Sigmoid colon (tissue), 7 donors: ENCODE data around the gene CFAP54. TPM values are rescaled to one million over a fixed set of nuclear protein-coding genes. Genes with fewer than 3 reads are reported as not detected.
"Not testable (repeated sequence)": the region's sequence is repeated elsewhere in the genome, so short reads cannot be mapped to it uniquely, and the experiment has no call there.

ENCODE experiments used
- DNase-seq: peaks from one replicate; pipeline ENCODE4 v3.0.0-alpha.2; 2019
- H3K27ac ChIP-seq, 4 donors: fragments of 200-600 bp; sonication (generic); one replicate each; pipeline ENCODE4 v1.5.1; 2016 to 2019; ENCODE audit warnings: mild to moderate bottlenecking in 1 of 4
- H3K27me3 ChIP-seq, 3 donors: fragments of 200-600 bp; sonication (generic); one replicate each; pipeline ENCODE4 v1.5.1; 2019; ENCODE audit warnings: mild to moderate bottlenecking in 1 of 3
- H3K36me3 ChIP-seq, 4 donors: fragments of 200-600 bp; sonication (generic); one replicate each; pipeline ENCODE4 v1.5.1; 2016 to 2019
- H3K4me1 ChIP-seq, 4 donors: fragments of 200-600 bp; sonication (generic); one replicate each; pipeline ENCODE4 v1.5.1; 2017 to 2019
- H3K4me3 ChIP-seq, 4 donors: fragments of 200-600 bp; sonication (generic); one replicate each; pipeline ENCODE4 v1.5.1; 2017 to 2019; ENCODE audit warnings: mild to moderate bottlenecking in 2 of 4, moderate library complexity in 1 of 4
- H3K9me3 ChIP-seq, 4 donors: fragments of 200-600 bp in 3 of 4; sonication (generic) in 3 of 4; one replicate each; pipeline versions ENCODE4 v1.5.1 to v1.6.1; 2013 to 2019
- CTCF ChIP-seq, 4 experiments: fragments of 450-650 bp in 3 of 4; fragments of 200-600 bp in 1 of 4; IDR thresholded peaks; one replicate each; pipeline ENCODE4 v1.5.1; 2016 to 2019; ENCODE audit warnings: antibody characterized with exemption in 4 of 4, mild to moderate bottlenecking in 3 of 4, moderate library complexity in 2 of 4
- EP300 ChIP-seq, 4 donors: sonication (generic); formaldehyde crosslinking; IDR thresholded peaks; one replicate each; pipeline ENCODE4 v1.6.1; 2017; ENCODE audit warnings: antibody characterized with exemption in 4 of 4
- POLR2A ChIP-seq, 2 donors: fragments of 450-650 bp; IDR thresholded peaks; one replicate each; pipeline ENCODE4 v1.6.1; 2016; ENCODE audit warnings: antibody characterized with exemption in 2 of 2, mild to moderate bottlenecking in 2 of 2, moderate library complexity in 2 of 2
- POLR2AphosphoS5 ChIP-seq, 4 donors: sonication (generic); formaldehyde crosslinking; IDR thresholded peaks; one replicate each; pipeline ENCODE4 v1.6.1; 2017; ENCODE audit warnings: antibody characterized with exemption in 4 of 4
- WGBS, 2 donors: extraction: QIAGEN DNeasy Blood & Tissue Kit; methylation state at CpG; one replicate each; pipeline ENCODE4 v1.1.7; 2013; 5-methylcytosine and 5-hydroxymethylcytosine counted together
- intact Hi-C: fragments of 100-400 bp; cut with DNase I; formaldehyde crosslinking; loops from one replicate; pipeline ENCODE4 v1.15.1; 2023
- polyA plus RNA-seq, 3 donors: library from polyadenylated mRNA; stranded (reverse); fragments of 200-250 nt; gene quantifications; one replicate each; pipeline ENCODE4 v1.2.3, GENCODE V29; 2013
- total RNA-seq, 4 donors: library from RNA; depleted of rRNA; stranded (reverse); fragments of >200 nt; gene quantifications; one replicate each; pipeline ENCODE4 v1.1.0, GENCODE V29; 2016
- donor health status: healthy with polysubstance abuse.
- donor health status: Bipolar disorder and iron deficiency.
- donor health status: healthy.

CFAP54 gene
- total and polyA plus RNA-seq, 7 donors = 0.07 to 10.5 (median 3.1) TPM; not detected in 2

- H3K27me3 ChIP-seq = no peaks in the 10 kb centered on the region
- H3K4me1 ChIP-seq = no peaks in the 10 kb centered on the region
- TF ChIP-seq EP300 (IDR thresholded peaks at IDR 0.05) (no peak), CTCF (IDR thresholded peaks at IDR 0.05) (no peak), POLR2A (IDR thresholded peaks at IDR 0.05) (no peak), POLR2AphosphoS5 (IDR thresholded peaks at IDR 0.05) (no peak)
- no peaks in the 10 kb centered on the region for H3K9me3 ChIP-seq
- H3K27ac ChIP-seq = no peak overlapping the region
- no peak for DNase-seq
- intact Hi-C loops = no loop called here
- no peak overlapping the region for H3K4me3 ChIP-seq
- WGBS, 2 donors = 75 to 80% methylated on average over 3 of the region's 3 CpGs
- H3K36me3 ChIP-seq = no peaks in the 10 kb centered on the region
Observed at GRCh38 chr12:96452261-96452922, 37.0 kb upstream of the CFAP54 start.

GRCh38 chr12:96454396-96454795, 35.0 kb upstream of the CFAP54 start:
- DNase-seq = no peak
- TF ChIP-seq POLR2AphosphoS5 (IDR thresholded peaks at IDR 0.05) = no peak
- H3K36me3 ChIP-seq = no peaks in the 10 kb centered on the region
- no peaks in the 10 kb centered on the region for H3K9me3 ChIP-seq
- intact Hi-C loops = no loop called here
- H3K27ac ChIP-seq = no peak overlapping the region
- no peaks in the 10 kb centered on the region for H3K4me1 ChIP-seq
- H3K27me3 ChIP-seq = no peaks in the 10 kb centered on the region
- no peak overlapping the region for H3K4me3 ChIP-seq

- Histone ChIP-seq H3K27me3 (no peaks in the 10 kb centered on the region), H3K4me1 (no peaks in the 10 kb centered on the region), H3K4me3 (no peak overlapping the region), H3K36me3 (no peaks in the 10 kb centered on the region), H3K27ac (no peak overlapping the region), H3K9me3 (no peaks in the 10 kb centered on the region)
- TF ChIP-seq CTCF (IDR thresholded peaks at IDR 0.05) (no peak), POLR2AphosphoS5 (IDR thresholded peaks at IDR 0.05) (no peak), POLR2A (IDR thresholded peaks at IDR 0.05) (no peak), EP300 (IDR thresholded peaks at IDR 0.05) (no peak)
- intact Hi-C loops = no loop called here
- 73 to 81% methylated on average over 5 of the region's 5 CpGs for WGBS, 2 donors
- DNase-seq = no peak
Observed at GRCh38 chr12:96456265-96456974, 33.0 kb upstream of the CFAP54 start.

GRCh38 chr12:96457191-96457930, 32.0 kb upstream of the CFAP54 start:
- Histone ChIP-seq H3K27me3 (no peaks in the 10 kb centered on the region), H3K4me1 (no peaks in the 10 kb centered on the region), H3K4me3 (no peak overlapping the region), H3K9me3 (no peaks in the 10 kb centered on the region), H3K36me3 (no peaks in the 10 kb centered on the region), H3K27ac (no peak overlapping the region)
- no peak for DNase-seq
- 85 to 92% methylated on average over 4 of the region's 4 CpGs for WGBS, 2 donors
- TF ChIP-seq POLR2A (IDR thresholded peaks at IDR 0.05) (no peak), EP300 (IDR thresholded peaks at IDR 0.05) (no peak), CTCF (IDR thresholded peaks at IDR 0.05) (no peak), POLR2AphosphoS5 (IDR thresholded peaks at IDR 0.05) (no peak)
- intact Hi-C loops = no loop called here

- DNase-seq, H3K4me3 ChIP-seq, H3K9me3 ChIP-seq, intact Hi-C loops, H3K36me3 ChIP-seq, H3K27ac ChIP-seq, H3K27me3 ChIP-seq, H3K4me1 ChIP-seq: not testable (repeated sequence)
- WGBS, 2 donors = 79 to 83% methylated on average over 6 of the region's 6 CpGs
Observed at GRCh38 chr12:96459281-96459680, 30.1 kb upstream of the CFAP54 start.
